GM18861 (cell line): ENCODE data around the gene DNAAF5.

Experiments used
- ATAC-seq: cut with Tn5 transposase; IDR thresholded peaks from one replicate; pipeline ENCODE4 v1.9.1; 2021; ENCODE audit not compliant: unreplicated experiment

Gene DNAAF5

DNA sequence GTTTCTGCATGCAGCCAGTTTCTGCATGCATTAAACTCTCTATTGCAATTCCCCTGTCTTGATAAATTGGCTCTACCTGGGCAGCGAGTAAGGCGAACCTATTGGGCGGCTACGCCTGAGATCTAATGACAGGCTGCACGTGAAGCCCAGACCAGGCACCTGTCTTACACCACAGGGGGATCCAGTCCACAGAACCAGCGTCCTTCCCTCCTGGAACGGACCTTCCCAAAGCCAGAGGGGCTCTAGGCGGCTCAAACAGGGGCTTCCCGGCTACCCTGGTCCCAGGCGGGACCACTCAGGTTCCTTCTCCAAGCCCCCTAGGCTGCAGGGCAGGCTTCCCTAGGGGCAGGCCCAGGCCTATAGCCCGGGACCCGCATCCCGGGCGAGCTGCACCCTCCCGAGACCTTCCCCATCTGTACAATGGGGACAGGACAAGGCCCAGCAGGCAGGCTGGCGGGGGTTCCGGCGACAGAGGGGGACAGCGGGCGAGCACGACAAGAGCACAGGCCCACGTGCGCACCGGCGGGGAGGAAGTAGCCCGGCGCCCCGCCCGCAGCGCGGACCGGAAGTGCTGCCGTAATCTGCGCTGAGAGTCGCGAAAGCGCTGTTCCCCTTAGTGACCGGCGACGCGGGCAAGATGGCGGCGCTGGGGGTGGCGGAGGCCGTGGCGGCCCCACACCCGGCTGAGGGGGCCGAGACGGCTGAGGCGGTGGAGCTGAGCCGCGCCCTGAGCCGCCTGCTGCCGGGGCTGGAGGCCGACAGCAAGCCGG, at the start of gene DNAAF5:
TSS of gene DNAAF5 (plus strand) at position 616 of the 770 bp plus-strand sequence. CDS start at position 638, 22 bp downstream.
- ATAC-seq: peak; percentile 81

DNA sequence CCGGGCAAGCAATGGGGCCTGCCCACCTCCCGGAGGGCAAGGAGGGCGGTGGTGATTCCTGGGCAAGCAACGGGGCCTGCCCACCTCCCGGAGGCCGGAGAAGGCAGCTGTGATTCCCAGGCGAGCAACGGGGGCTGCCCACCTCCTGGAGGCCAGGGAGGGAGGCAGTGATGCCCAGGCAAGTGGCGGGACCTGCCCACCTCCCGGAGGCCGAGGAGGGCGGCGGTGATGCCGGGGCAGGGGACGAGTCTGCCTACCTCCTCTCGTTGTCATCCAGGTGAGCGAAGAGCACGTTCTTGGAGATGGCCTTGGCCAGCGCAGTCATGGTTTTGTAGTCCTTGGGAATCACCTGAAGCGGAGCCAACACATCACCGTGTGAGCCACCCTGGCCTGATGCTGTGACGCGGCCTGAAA, 49.5 kb upstream of the DNAAF5 start:
- no peak for ATAC-seq

DNA sequence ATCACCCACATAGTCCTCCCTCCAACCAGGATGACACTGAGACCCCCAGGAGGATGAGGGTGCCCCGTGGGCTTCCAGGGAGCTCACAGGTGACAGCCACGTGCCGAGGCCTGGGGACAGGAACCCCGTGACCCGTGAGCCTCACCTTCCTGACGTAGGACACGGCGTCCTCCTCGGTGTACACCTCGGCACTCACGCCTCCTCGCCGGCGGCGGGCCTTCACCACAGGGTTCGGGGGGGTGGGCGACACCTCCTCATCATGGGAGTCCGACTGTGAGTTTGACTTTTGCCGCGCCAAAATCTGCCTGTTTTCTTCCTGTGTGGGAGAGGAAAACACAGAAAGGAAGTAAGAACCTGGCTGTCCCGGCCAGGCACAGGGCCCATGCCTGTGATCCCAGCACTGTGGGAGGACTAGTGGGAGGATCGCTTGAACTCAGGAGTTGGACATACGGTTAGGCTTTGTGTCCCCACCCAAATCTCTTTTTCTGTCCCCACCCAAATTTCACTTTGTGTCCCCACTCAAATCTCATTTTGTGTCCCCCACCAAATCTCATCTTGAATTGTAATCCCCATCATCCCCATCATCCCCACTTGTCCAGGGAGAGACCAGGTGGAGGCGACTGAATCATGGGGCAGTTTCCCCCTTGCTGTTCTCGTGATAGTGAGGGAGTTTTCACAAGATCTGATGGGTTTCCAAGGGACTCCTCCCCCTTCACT, 45.9 kb upstream of the DNAAF5 start:
- ATAC-seq: no peak

DNA sequence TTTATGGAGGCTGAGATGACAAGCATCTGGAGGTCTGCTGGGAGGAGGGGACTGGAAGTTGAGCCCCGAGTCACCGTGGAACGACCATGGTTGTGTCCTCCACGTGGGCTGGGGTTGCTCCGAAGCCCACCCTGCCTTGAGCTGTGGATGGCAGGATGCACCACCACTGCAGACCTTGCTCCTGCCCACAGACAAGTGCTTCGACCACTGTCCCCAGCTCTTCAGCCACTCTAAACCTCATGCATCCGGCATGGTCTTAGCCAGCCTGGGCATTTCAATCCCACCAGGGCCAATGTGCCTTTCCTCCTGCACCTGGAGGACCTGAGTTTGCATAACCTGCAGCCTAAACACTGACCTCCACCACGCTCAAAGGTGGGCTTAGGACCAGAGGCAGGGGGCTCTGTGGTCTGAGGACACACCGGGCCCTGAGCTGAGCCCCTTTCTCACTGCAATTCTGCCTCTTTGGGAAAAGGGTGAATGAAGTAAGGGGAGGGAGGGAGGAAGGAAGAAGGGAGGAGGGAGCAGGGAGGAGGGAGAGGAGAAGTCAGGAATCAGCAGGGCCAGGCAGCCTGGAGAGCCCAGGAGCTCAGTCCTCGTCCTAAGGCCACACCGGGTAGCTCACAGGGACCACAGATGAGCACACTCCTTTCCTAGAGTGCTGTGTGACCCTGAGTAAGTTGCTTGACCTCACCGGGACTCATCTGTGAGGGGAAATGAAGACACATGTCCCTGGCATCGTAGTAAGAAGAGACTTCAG, 44.8 kb upstream of the DNAAF5 start:
- ATAC-seq: no peak

DNA sequence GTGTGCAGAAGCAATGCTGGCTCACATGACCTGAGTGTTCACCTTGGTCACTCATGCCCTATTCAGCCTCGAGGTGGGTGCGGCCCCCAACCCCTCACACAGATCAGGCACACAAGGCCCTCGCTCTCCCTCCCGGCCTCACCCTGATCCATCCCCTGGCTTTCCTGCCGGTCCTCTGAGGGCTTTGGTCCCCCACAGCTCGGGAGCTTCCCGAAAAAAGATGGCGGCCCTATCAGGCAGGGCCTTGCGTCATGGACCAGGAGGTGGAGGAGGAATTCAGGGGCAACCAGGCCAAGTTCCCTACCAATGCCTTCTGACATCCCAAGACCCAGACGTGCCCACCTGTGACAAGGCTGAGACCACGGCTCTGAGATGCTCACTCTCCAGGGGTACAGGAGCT, 43.7 kb upstream of the DNAAF5 start:
- ATAC-seq: no peak

DNA sequence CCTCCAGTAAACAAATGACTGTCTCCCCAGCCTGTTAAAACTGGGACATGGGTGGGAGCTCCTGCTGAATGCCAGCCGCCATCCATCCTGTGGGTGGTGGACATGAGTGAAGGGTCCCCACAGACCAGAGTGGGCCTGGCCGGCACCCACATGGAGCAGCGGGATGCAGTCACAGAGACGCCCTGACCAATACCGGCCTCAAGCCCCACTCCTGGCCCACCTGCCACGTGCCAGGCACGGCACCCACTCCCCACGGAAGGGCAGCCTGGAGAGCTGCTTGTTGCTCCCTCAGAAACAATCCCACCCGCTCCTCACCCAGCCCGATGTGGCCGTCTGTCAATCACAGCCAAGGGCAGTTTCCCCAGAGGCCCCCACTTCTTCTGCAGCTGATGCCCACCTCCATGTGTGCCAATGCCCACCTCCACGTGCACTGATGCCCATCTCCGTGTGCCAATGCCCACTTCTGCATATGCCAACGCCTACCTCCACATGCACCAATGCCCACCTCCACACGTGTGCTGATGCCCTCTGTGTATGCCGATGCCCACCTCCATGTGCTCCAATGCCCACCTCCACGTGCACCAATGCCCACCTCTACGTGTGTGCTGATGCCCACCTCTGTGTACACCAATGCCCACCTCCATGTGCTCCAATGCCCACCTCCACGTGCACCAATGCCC, 42.8 kb upstream of the DNAAF5 start:
- ATAC-seq: no peak

DNA sequence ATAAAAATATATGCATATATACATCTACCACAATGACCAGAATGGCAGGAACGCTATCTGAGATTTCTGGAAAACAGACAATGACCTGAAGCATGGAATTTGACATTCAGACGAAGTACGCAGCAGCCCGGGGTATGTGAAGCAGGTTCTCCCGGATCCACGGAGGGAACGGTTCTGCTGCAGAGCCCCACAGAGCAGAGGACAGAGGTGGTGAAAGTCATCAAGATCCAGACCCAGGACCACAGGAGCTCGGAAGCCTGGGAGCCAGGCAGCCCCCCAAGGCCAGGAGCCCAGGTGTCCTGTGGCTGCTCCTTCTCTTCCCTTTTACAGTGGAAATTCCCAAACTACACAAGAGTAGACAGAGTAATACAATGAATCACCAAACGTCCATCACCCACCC, 42.1 kb upstream of the DNAAF5 start:
- no peak for ATAC-seq

DNA sequence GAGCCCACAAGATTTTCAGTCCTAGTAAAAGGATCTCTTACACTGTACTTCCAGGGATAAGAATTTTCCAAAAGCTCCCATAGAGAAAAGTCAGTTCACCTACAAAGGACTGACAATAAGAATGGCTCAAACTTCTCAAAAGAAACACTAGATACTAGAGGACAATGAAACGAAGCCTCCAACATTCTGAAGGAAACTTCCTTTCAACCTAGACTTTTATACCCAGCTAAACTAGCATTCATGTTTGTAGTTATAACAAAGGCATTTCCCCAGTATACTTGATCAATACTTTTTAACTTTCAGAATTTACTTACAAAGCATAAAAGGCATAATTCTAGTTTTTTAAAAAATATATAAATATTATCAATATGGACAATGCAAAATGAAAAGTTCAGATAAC, 41.0 kb upstream of the DNAAF5 start:
- ATAC-seq: no peak

DNA sequence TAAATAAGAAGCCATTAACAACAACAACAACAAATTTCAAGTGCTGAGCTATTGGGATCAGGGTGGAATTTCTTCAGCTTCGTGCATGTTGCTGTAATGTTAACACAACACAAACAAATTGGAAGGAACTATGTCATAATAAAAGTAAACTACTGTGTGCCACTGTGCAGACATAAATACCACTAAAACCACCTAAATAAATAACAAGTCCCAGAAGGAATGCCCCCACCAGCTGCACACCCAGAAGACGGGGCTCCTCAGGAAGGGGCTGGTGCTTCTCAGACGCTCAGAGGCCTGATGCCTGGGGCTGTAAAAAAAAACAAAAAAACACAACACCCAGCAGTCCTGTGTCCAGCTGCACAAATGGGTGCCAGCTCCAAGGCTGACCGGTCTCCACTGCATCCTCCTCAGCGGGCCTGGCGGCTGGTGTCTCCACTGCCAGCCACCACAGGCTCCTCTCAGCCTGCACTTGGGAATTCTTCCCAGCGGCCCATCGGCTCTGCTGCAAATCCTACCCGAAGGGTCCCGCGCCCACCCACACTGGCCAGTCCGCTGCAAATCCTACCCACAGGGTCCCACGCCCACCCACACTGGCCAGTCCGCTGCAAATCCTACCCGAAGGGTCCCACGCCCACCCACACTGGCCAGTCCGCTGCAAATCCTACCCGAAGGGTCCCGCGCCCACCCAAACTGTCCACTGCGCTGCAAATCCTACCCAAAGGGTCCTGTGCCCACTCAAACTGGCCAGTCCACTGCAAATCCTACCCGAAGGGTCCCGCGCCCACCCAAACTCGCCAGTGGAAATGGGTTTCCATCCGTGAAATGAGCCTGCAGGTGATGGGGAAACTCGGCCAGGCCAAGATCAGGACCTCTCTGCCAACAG, 35.8 kb upstream of the DNAAF5 start:
- ATAC-seq: no peak

DNA sequence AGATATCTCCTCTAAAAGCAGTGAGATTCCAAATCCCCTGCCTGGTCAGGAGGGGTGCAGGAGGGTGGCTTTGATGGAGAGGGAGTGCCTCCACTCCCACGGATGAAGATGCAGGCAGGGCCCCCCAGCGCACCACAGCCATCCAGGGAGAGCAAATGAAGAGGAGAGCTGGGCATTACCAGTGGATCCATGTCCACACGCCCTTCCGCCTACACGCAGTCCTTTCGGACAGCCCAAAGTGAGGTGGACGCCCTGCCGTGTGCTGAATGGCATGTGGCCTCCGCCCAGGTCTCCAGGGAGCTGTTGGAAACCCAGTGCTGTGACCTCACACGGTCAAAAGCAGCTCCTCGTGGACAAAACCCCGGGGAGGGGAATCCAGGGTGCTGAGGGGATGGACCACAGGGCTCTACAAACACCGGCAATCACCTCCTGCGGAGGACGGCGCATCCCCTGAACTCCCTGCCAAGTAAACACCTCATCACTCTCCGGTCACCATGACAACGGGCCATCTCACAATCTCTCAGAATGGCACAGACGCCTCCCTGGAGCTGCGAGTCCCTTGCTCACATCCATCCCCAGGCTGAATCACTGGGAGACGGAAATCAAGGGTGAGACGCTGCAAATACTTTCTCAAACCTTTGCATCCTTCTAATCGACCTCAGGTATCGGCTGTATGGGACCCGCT, 35.0 kb upstream of the DNAAF5 start:
- no peak for ATAC-seq

DNA sequence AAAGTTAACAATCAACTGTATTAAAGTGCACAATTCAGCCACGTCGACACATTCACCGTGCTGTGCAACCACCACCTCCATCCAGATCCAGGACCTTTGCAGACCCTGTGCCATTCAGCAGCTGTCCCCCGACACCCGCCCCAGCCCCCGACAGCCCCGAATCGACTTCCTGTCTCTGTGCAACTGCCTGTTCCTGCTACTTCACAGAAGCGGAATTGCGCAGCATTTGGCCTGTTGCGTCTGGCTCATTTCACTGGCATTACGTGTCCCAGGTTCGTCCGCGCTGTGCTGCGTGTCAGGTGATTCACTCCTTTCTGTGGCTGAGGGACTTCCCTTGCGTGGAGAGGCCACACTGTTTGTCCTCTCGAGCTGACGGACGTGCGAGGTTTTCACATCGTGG, 33.2 kb upstream of the DNAAF5 start:
- no peak for ATAC-seq

DNA sequence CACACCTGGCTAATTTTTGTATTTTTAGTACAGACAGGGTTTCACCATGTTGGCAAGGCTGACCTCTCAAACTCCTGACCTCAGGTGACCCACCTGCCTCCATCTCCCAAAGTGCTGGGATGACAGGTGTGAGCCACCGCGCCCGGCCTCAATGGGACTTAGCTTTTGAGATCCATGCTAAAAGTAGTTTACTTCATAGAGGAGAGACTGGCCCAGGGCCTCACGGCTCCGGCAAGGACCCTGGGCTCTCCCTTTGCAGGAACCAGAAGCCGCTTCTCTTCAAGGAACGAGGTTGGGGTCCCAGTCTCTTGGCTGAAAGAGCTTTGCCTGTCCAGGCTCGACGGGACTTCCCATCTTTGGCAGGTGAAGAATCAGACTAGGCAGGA, 30.1 kb upstream of the DNAAF5 start:
- ATAC-seq: no peak

DNA sequence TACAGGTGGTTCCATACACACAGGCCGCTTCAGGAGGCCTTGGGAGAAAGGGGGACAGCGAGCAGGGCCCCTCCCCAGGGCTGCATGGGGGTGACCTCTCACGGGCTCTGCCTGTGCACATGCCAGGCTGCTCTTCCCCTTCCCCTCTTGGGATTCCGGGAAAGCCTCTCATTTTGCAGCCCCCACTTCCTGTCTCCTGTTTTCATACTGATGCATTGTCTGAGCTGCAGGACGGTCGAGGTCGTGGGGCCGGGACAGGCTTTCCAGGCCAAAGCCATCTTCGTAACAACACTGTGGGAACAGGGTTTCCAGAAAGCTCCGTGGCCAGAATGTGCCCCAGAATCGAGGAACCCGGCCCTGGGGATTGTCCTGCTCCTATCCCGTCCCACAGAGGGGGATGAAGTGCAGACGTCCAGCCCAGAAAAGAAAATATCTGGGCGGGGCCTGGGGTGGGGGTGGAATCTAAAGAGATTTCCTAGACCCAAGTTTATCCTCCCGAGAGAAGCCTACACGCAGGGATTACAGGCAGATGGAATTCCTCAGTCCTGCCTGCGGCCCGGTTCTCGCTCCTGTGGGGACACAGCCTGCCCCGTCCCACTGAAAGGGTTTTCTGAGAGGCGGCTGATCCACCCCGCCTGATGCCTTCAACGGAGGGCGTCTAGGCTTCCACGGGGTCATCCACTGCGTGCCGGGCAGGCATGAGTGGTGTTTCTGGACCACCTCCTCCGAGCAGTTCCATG, 29.5 kb upstream of the DNAAF5 start:
- ATAC-seq: no peak

DNA sequence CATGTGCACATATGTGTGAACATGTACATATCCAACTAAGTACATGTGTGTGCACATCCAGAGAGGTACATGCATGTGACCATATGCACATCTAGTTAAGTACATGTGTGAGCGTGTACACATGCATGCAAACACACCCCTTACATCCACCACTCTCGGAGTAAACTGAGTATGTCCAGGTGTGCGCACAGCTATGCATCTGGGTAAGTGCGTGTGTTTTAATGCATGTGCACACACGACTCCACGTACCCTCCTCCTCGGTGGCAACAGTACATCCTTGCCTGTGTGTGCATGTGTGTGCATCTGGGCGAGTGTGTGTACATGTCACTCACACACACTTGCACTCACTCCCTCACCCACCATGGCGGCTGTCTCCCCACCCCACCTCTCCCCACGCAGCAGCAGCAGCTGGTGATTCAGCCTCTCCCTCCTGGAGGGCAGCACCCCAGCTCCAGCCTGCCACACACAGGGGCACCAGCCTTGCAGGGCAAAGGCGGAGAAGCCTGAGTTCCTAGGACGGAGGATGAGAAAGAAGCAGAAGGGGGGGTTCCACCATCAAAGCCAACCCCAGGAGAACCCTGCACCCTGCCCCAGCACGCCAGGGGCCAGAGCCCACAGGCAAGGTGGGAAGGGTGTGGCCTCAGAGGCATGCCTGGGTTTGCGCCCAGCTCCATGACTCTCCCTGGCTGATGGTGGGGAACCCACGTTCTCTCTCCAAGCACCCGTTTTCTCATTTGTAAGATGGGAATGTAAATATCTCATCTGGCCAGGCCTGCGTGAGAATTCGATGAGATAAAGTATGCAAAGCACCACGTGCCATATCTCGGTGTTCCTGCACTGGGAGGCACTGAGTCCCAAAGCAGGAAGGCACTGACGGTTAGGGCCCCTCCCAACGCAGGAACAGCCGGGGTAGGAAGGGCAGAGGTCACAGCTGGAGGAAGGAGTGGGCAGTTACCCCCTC, 27.7 kb upstream of the DNAAF5 start:
- no peak for ATAC-seq

DNA sequence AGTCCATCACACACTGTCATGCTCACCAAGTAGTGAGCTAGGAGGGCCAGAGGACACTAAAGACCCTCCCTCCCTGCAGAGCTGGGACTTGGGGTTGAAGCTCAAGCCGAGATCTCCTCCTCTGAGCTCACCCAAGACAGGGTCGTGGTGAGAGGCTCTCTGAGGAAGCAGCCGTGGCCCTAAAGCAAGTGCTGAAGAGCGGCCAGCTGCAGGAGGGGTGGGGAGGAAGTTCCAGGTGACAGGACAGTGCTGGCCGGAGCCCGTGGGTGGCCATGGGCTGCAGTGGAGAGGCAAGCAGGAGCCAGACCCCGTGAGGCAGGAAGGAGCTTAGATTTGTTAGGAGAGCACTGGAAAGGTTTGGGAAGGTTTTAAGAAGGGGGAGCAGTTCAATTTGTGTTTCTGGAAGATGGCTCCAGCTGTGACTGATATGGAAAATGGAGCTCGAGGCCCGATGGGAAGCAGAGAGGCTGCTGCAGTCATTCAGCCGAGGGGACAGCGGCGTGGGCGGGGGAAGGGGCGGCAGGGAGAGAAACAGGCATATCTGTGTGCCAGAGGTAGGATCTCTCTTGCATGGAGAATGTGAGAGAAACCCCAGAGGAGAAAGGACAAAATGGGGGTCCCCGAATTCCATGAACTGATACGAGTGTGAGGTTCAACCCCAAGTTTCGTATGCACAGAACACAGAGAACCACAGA, 26.9 kb upstream of the DNAAF5 start:
- no peak for ATAC-seq

DNA sequence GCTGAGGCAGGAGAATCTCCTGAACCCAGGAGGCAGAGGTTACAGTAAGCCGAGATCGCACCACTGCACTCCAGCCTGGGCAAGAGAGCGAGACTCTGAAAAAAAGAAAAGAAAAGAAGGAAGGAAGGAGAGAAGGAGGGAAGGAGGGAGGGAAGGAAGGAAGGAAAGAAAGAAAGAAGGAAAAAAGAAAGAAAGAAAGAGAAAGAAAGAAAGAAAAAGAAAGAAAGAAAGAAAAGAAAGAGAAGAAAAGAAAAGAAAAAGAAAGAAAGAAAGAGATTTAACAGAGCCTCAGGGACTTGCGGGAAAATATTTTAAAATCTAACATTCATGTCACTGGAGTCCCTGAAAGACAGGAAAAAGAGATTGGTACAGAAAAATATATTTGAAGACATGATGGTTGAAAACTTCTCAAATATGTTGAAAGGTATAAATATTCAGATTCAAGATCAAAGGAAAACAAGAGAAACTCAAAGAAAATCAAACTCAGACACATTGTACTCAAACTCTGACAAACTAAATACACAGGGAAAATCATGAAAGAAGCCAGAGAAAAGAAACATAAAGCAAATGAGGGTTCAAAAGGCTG, 25.3 kb upstream of the DNAAF5 start:
- ATAC-seq: no peak

DNA sequence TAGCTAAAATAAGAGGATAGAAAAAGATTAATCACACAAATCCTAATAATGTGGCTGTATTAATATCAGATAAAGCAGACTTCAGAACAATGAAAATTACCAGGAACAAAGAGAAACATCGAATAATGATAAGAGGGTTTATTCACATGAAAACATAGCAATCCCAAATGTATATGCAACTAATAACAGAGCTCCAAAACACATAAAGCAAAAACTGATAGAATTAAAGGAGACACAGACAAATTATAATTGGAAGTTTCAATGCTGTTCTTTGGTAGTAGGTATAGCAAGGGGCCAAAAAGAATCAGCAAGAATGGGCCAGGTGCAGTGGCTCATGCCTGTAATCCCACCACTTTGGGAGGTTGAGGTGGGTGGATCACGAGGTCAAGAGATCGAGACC, 23.4 kb upstream of the DNAAF5 start:
- no peak for ATAC-seq
